ENCODE data around the gene MAEA.
"Not testable (repeated sequence)": the region's sequence is repeated elsewhere in the genome, so short reads cannot be mapped to it uniquely, and the experiment has no call there.

MAEA gene

DNA sequence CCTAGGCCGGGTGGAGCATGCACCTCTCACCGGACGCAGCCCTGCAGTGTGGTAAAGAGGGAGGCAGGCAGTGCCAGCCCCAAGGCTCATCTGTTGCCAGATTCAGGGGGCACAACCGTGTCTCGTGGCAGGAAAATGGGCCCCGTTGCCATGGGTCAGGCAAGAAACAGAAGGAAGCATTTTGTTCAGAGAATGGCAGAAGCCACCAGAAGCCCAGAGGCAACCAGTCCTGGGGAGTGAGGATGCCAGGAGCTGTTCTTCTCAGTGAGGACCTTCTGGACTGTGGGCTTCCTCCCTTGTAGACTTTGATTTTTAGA lies 44.8 kb downstream of the MAEA start:
- Histone ChIP-seq H3K27ac (peak overlapping the region; percentile 42 to 70 (median 57); a peak in 20 of 22 replicates), H3K9me3 (replicated peaks in 1 of 11) (peaks cover 0 to 30% (median 13%) of the 10 kb centered on the region in 11 experiments; a peak in 15 of 22 replicates), H3K4me1 (peaks cover 30 to 62% (median 49%) of the 10 kb centered on the region in 10 experiments), H3K4me2 (peak overlapping the region; percentile 35 to 88 (median 70); a peak in 20 of 22 replicates), H4K20me1 (peaks cover 20 to 53% (median 35%) of the 10 kb centered on the region in 11 experiments; a peak in 19 of 22 replicates), H3K4me3 (peak overlapping the region in 3 of 10 experiments; percentile 20 to 40 (median 37); a peak in 4 of 20 replicates), H3K27me3 (no peaks in the 10 kb centered on the region), H3K36me3 (peaks cover 71 to 90% (median 85%) of the 10 kb centered on the region in 11 experiments), H3K9ac (peak overlapping the region in 10 of 11 experiments; percentile 21 to 57 (median 44); a peak in 13 of 22 replicates)
- no peak for TF ChIP-seq Cebpa-rat (IDR thresholded peaks at IDR 0.05)

DNA sequence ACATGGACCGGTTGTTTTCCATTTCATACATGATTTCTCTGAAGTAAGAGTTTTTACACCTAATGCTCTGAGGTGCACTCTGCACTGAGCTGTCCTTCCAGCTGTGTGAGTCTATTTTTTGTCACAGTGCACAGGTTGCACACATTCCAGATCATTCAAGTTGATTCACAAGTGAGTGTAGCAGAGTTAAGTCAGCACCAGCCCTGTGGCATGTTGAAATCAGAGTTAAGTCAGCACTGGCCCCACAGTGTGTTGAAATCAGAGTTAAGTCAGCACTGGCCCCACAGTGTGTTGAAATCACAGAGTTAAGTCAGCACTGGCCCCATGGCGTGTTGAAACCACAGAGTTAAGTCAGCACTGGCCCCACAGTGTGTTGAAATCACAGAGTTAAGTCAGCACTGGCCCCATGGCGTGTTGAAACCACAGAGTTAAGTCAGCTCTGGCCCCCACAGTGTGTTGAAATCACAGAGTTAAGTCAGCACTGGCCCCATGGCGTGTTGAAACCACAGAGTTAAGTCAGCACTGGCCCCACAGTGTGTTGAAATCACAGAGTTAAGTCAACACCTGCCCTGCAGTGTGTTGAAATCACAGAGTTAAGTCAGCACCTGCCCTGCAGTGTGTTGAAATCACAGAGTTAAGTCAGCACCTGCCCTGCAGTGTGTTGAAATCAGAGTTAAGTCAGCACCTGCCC lies 45.6 kb downstream of the MAEA start:
- peaks cover 15 to 52% (median 31%) of the 10 kb centered on the region in 11 experiments; a peak in 19 of 22 replicates for H4K20me1 ChIP-seq
- not testable (repeated sequence) for H3K27me3 ChIP-seq
- peak overlapping the region in 3 of 11 experiments; percentile 13 to 57 (median 42); a peak in 4 of 22 replicates for H3K9ac ChIP-seq
- peaks cover 0 to 30% (median 13%) of the 10 kb centered on the region in 11 experiments; a peak in 15 of 22 replicates for H3K9me3 ChIP-seq (replicated peaks in 1 of 11)
- peak in 4 of 11 experiments; percentile 5 to 62 (median 24); a peak in 5 of 22 replicates for TF ChIP-seq Cebpa-rat (IDR thresholded peaks at IDR 0.05)
- H3K4me2 ChIP-seq = peak overlapping the region in 5 of 11 experiments; percentile 70 to 88 (median 83); a peak in 6 of 22 replicates
- H3K27ac ChIP-seq = peak overlapping the region; percentile 42 to 70 (median 57); a peak in 21 of 22 replicates
- peaks cover 23 to 57% (median 44%) of the 10 kb centered on the region in 10 experiments for H3K4me1 ChIP-seq
- 0 out of 20 replicates have a peak overlapping the region, but pooled peaks of 1 of the 10 experiments have one; percentile 37 for H3K4me3 ChIP-seq
- H3K36me3 ChIP-seq = peaks cover 72 to 90% (median 86%) of the 10 kb centered on the region in 11 experiments

DNA sequence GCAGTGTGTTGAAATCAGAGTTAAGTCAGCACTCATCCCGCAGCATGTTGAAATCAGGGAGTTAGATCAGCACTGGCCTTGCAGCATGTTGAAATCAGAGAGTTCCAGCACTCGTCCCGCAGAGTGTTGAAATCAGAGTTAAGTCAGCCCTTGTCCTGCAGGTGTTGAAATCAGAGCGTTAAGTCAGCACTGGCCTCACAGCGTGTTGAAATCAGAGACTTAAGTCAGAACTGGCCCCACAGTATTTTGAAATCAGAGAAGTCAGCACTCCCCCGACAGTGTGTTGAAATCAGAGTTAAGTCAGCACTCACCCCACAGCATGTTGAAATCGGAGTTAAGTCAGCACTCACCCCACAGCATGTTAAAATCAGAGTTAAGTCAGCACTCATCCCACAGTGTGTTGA lies 46.4 kb downstream of the MAEA start:
- peaks cover 76 to 91% (median 87%) of the 10 kb centered on the region in 11 experiments for H3K36me3 ChIP-seq
- H4K20me1 ChIP-seq = peaks cover 10 to 52% (median 28%) of the 10 kb centered on the region in 11 experiments; a peak in 19 of 22 replicates
- H3K9ac ChIP-seq = no peak overlapping the region
- H3K4me2 ChIP-seq = no peak overlapping the region
- peak in 3 of 11 experiments; percentile 6 to 25 (median 6); a peak in 1 of 22 replicates for TF ChIP-seq Cebpa-rat (IDR thresholded peaks at IDR 0.05)
- H3K9me3 ChIP-seq (replicated peaks in 1 of 11) = peaks cover 0 to 30% (median 13%) of the 10 kb centered on the region in 11 experiments; a peak in 15 of 22 replicates
- 0 out of 20 replicates have a peak overlapping the region, but pooled peaks of 1 of the 10 experiments have one; percentile 0 for H3K4me3 ChIP-seq
- H3K27ac ChIP-seq = peak overlapping the region in 9 of 11 experiments; percentile 2 to 58 (median 39); a peak in 16 of 22 replicates
- H3K27me3 ChIP-seq = no peaks in the 10 kb centered on the region
- peaks cover 23 to 57% (median 39%) of the 10 kb centered on the region in 10 experiments for H3K4me1 ChIP-seq

DNA sequence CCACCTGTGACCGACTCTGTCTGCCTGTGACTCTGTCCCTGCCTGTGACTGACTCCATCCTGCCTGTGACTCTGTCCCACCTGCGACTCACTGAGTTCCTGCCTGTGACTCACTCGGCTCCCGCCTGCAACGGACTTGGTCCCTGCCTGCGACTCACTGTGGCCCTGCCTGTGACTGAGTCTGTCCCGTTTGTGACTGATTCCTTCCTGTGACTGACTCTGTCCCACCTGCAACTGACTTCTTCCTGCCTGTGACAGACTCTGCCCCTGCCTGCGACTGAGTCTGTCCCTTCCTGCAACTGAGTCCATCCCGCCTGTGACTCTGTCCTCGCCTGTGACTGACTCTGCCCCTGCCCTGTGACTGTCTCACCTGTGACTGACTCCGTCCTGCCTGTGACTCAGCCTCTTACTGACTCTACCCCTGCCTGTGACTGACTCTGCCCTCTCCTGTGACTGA lies 47.7 kb downstream of the MAEA start:
- Histone ChIP-seq H3K4me2 (peak overlapping the region in 3 of 11 experiments; percentile 9 to 45 (median 15); a peak in 7 of 22 replicates), H3K27me3 (no peaks in the 10 kb centered on the region), H3K9me3 (replicated peaks in 1 of 11) (peaks cover 0 to 30% (median 13%) of the 10 kb centered on the region in 11 experiments; a peak in 15 of 22 replicates), H3K9ac (peak overlapping the region in 5 of 11 experiments; percentile 3 to 45 (median 19); a peak in 8 of 22 replicates), H3K27ac (peak overlapping the region in 9 of 11 experiments; percentile 2 to 58 (median 42); a peak in 14 of 22 replicates), H3K36me3 (peaks cover 69 to 86% (median 80%) of the 10 kb centered on the region in 11 experiments), H3K4me3 (no peak overlapping the region), H4K20me1 (peaks cover 4 to 40% (median 15%) of the 10 kb centered on the region in 11 experiments; a peak in 13 of 22 replicates), H3K4me1 (peaks cover 20 to 49% (median 28%) of the 10 kb centered on the region in 10 experiments)
- TF ChIP-seq Cebpa-rat (IDR thresholded peaks at IDR 0.05) = no peak

DNA sequence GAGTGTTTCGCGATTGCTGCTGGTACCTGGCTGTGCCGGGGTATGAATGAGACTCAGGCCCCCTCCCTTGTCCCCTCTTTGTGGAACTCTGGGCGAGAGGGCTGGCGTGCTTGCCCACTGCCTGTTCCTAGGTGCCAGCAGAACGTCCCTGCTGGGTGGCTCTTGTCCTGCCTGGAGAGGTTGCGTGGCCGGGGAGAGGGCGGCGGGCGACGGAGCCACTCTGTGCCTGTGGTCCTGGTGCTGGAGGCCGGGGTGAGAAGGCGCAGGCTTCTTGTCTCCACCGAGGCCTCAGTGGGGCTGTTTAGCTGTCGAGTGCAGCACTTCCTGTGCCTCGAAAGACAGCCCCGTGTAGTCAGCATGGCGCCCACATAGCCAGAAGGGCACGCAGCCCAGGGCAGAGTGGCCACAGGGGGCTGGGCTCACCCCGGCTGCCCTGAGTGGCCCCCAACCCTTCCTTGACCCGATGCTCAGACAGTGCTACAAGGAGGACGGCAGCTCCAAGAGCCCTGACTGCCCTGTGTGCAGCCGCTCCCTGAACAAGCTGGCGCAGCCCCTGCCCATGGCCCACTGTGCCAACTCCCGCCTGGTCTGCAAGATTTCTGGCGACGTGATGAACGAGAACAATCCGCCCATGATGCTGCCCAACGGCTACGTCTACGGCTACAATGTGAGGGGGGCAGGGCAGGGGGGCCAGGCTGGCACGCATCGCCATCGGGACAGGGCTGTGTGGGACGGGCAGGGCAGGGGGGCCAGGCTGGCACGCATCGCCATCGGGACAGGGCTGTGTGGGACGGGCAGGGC lies 48.5 kb downstream of the MAEA start:
- Histone ChIP-seq H4K20me1 (peaks cover 2 to 32% (median 8%) of the 10 kb centered on the region in 11 experiments; a peak in 10 of 22 replicates), H3K27ac (peak overlapping the region in 9 of 11 experiments; percentile 2 to 58 (median 42); a peak in 11 of 22 replicates), H3K27me3 (no peaks in the 10 kb centered on the region), H3K4me2 (peak overlapping the region in 2 of 11 experiments; percentile 9 to 45; a peak in 5 of 22 replicates), H3K4me3 (no peak overlapping the region), H3K36me3 (peaks cover 68 to 79% (median 73%) of the 10 kb centered on the region in 11 experiments), H3K4me1 (peaks cover 13 to 42% (median 22%) of the 10 kb centered on the region in 10 experiments), H3K9ac (peak overlapping the region in 2 of 11 experiments; percentile 9 to 45; a peak in 5 of 22 replicates), H3K9me3 (replicated peaks in 1 of 11) (peaks cover 0 to 30% (median 13%) of the 10 kb centered on the region in 11 experiments; a peak in 15 of 22 replicates)
- TF ChIP-seq Cebpa-rat (IDR thresholded peaks at IDR 0.05) = no peak

DNA sequence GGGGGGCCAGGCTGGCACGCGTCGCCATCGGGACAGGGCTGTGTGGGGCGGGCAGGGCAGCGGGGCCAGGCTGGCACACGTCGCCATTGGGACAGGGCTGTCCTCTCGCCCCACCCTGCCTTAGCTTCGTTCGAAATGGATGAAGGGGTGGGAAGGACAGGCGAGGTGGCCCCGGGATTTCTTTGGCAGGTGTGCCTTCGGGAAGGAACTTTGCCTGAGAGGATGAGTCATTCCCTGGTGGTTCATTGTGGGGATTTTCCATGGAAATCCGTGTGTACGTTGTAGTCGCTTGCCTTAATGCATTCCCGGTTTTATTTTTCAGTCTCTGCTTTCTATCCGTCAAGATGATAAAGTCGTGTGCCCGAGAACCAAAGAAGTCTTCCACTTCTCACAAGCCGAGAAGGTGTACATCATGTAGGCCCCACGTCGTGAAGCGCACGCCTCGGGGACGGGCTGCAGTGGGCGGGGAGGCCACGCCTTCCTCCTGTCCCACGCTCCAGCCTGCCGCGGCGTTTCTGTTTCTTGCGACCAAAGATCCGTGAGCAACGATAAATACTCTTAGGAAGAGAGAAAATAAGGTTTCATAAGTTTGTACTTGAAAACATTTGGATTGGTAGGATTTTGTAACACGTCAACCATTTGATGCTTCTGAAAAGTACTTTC lies 49.2 kb downstream of the MAEA start:
- Histone ChIP-seq H3K9me3 (replicated peaks in 1 of 11) (peaks cover 0 to 30% (median 13%) of the 10 kb centered on the region in 11 experiments; a peak in 15 of 22 replicates), H3K36me3 (peaks cover 68 to 76% (median 72%) of the 10 kb centered on the region in 11 experiments), H3K9ac (no peak overlapping the region), H3K4me3 (no peak overlapping the region), H3K4me2 (no peak overlapping the region), H3K27ac (no peak overlapping the region), H3K27me3 (no peaks in the 10 kb centered on the region), H3K4me1 (peaks cover 15 to 39% (median 21%) of the 10 kb centered on the region in 10 experiments; a peak in 19 of 20 replicates), H4K20me1 (peaks cover 0 to 30% (median 6%) of the 10 kb centered on the region in 11 experiments; a peak in 5 of 22 replicates)
- TF ChIP-seq Cebpa-rat (IDR thresholded peaks at IDR 0.05) = no peak

DNA sequence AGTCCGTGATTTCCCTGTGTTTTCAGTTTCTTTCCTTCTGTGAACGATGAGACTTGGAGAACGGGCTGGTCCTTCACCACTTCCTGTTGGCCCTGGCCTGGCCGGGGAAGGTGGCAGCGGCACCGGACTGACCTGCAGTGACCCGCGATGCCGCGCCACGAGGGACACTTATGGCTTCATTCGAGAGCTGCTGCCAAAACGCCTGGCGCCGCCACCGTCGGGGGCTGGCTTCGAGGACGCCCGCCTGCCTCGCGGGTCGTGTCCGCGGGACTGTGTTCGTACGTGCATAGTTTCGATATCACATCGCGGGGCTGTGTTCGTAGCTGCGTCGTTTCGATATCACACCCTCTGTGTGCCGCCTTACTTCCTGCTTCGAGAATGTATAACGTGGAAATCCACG lies 49.8 kb downstream of the MAEA start:
- peaks cover 0 to 28% (median 13%) of the 10 kb centered on the region in 11 experiments; a peak in 15 of 22 replicates for H3K9me3 ChIP-seq (replicated peaks in 1 of 11)
- no peaks in the 10 kb centered on the region for H3K27me3 ChIP-seq
- H3K36me3 ChIP-seq = peaks cover 64 to 72% (median 68%) of the 10 kb centered on the region in 11 experiments
- no peak overlapping the region for H3K27ac ChIP-seq
- TF ChIP-seq Cebpa-rat (IDR thresholded peaks at IDR 0.05) = no peak
- no peak overlapping the region for H3K4me3 ChIP-seq
- peaks cover 11 to 34% (median 16%) of the 10 kb centered on the region in 10 experiments; a peak in 19 of 20 replicates for H3K4me1 ChIP-seq
- peaks cover 0 to 30% (median 6%) of the 10 kb centered on the region in 11 experiments; a peak in 5 of 22 replicates for H4K20me1 ChIP-seq
- no peak overlapping the region for H3K9ac ChIP-seq
- H3K4me2 ChIP-seq = no peak overlapping the region
